IMR-90 (cell line): ENCODE results near the gene FAM180A.

Experiments
- BHLHE40 ChIP-seq: fragments of 150-350 bp; IDR thresholded peaks from 2 replicates; pipeline ENCODE4 v1.6.1; 2016; ENCODE audit warnings: mild to moderate bottlenecking, low read depth, low read length
- CEBPB ChIP-seq: IDR thresholded peaks from 2 replicates; pipeline ENCODE4 v1.6.1; 2012; ENCODE audit warnings: low read depth, low read length, improper control_type of control experiment
- FOS ChIP-seq: fragments of 150-350 bp; IDR thresholded peaks from 2 replicates; pipeline ENCODE4 v1.6.1; 2016; ENCODE audit warnings: low read depth, low read length
- MAFK ChIP-seq: IDR thresholded peaks from 2 replicates; pipeline ENCODE4 v1.6.1; 2012; ENCODE audit warnings: low read depth, low read length, improper control_type of control experiment
- POLR2A ChIP-seq: IDR thresholded peaks from 2 replicates; pipeline ENCODE4 v1.6.1; 2012; ENCODE audit warnings: mild to moderate bottlenecking, low read depth, low read length
- RAD21 ChIP-seq: IDR thresholded peaks from 2 replicates; pipeline ENCODE4 v1.6.1; 2012; ENCODE audit warnings: low read length, improper control_type of control experiment
- RCOR1 ChIP-seq: IDR thresholded peaks from 2 replicates; pipeline ENCODE4 v1.6.1; 2012; ENCODE audit warnings: mild to moderate bottlenecking, low read length, improper control_type of control experiment; ENCODE audit not compliant: insufficient replicate concordance
- RFX5 ChIP-seq: IDR thresholded peaks from 2 replicates; pipeline ENCODE4 v1.8.0; 2012; ENCODE audit warnings: low read depth, mild to moderate bottlenecking, low read length, moderate library complexity
- SMC3 ChIP-seq: fragments of 150-350 bp; IDR thresholded peaks from 2 replicates; pipeline ENCODE4 v1.6.1; 2016; ENCODE audit warnings: low read depth, mild to moderate bottlenecking, antibody characterized with exemption, low read length, moderate library complexity
- TF ChIP-seq, protein P1 (sequence below): conservative IDR thresholded peaks from 2 replicates; pipeline ENCODE4 v1.5.1; 2012; ENCODE audit warnings: mild to moderate bottlenecking, low read depth, low read length, improper control_type of control experiment
- TF ChIP-seq, protein P2 (sequence below): fragments of 150-350 bp; IDR thresholded peaks from 2 replicates; pipeline ENCODE4 v1.6.1; 2017; ENCODE audit warnings: mild to moderate bottlenecking, antibody characterized with exemption, low read length, low read depth
- TF ChIP-seq, protein P3 (sequence below): fragments of 150-350 bp; IDR thresholded peaks from 2 replicates; pipeline ENCODE4 v1.6.1; 2016; ENCODE audit warnings: low read depth, mild to moderate bottlenecking, low read length, moderate library complexity, borderline replicate concordance

DNA sequence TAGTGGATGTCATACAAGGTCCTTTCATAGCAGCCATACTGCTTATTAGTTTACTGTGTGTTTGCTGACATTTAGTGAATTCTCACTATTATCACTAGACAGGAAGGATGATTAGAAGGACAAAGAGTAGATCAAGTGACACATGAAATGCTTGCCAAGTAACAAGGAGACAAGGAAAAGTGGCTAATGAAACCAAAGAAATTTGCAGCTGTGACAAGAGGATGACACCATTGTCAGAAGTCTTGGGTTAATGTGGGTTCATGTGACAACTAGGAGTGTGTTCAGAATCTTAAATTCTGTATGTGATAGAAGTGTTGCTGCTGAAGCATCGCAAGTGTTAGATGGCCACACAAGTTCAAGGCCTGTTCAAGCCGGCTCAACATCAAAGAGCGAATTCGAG lies 40.8 kb upstream of the FAM180A start:
- TF ChIP-seq, protein P1, sequence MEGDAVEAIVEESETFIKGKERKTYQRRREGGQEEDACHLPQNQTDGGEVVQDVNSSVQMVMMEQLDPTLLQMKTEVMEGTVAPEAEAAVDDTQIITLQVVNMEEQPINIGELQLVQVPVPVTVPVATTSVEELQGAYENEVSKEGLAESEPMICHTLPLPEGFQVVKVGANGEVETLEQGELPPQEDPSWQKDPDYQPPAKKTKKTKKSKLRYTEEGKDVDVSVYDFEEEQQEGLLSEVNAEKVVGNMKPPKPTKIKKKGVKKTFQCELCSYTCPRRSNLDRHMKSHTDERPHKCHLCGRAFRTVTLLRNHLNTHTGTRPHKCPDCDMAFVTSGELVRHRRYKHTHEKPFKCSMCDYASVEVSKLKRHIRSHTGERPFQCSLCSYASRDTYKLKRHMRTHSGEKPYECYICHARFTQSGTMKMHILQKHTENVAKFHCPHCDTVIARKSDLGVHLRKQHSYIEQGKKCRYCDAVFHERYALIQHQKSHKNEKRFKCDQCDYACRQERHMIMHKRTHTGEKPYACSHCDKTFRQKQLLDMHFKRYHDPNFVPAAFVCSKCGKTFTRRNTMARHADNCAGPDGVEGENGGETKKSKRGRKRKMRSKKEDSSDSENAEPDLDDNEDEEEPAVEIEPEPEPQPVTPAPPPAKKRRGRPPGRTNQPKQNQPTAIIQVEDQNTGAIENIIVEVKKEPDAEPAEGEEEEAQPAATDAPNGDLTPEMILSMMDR, result no peak
- no peak for TF ChIP-seq RFX5
- TF ChIP-seq, protein P2, sequence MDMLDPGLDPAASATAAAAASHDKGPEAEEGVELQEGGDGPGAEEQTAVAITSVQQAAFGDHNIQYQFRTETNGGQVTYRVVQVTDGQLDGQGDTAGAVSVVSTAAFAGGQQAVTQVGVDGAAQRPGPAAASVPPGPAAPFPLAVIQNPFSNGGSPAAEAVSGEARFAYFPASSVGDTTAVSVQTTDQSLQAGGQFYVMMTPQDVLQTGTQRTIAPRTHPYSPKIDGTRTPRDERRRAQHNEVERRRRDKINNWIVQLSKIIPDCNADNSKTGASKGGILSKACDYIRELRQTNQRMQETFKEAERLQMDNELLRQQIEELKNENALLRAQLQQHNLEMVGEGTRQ, result no peak
- no peak for TF ChIP-seq RAD21
- TF ChIP-seq BHLHE40, result no peak
- TF ChIP-seq POLR2A, result no peak
- no peak for TF ChIP-seq FOS
- no peak for TF ChIP-seq CEBPB
- TF ChIP-seq, protein P3, sequence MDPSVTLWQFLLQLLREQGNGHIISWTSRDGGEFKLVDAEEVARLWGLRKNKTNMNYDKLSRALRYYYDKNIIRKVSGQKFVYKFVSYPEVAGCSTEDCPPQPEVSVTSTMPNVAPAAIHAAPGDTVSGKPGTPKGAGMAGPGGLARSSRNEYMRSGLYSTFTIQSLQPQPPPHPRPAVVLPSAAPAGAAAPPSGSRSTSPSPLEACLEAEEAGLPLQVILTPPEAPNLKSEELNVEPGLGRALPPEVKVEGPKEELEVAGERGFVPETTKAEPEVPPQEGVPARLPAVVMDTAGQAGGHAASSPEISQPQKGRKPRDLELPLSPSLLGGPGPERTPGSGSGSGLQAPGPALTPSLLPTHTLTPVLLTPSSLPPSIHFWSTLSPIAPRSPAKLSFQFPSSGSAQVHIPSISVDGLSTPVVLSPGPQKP, result no peak
- no peak for TF ChIP-seq RCOR1
- no peak for TF ChIP-seq SMC3
- TF ChIP-seq MAFK, result no peak
